GM12892 (cell line): ENCODE measurements around the gene WDR7.

Experiments
- POLR2A ChIP-seq: IDR thresholded peaks from 2 replicates; pipeline ENCODE4 v1.6.1; 2011; ENCODE audit warnings: low read depth, low read length, control low read depth
- POLR2AphosphoS5 ChIP-seq: IDR thresholded peaks from 2 replicates; pipeline ENCODE4 v1.6.1; 2011; ENCODE audit warnings: low read depth, low read length, control low read depth

DNA sequence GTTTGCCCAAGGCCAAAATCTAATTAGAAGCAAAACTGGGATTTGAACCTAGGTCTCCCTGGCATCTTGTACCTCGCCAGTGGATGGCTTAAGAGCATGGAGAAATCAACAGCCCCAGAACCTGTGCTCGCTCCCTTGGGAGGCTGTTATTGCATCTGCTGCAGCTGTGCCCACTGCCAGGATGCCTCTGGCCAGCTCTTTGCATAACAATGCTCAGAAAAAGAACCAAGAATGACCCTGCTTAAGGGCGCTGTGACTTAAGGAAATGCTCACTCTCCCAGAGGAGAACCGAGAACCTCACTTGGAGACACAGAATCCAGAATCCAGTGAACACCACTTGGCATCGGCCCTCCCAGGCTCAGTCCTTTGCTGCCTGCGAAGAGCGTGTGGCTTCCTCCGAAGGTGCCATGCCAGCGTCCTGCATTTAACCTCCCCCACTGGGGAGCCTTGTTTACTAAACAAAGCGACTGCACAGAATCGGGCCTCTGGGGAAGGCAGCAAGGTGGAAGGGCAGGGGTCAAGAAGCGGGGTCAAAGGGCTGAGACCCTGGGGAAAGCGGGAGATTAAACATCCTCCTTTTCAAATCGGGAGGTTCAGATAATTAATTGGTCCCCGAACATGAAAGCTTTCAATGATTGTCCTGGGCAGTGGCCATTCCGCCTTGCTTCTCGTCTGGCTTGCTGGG is 424.7 kb downstream of the WDR7 start:
- TF ChIP-seq POLR2AphosphoS5: no peak
- no peak for TF ChIP-seq POLR2A
